Fibroblast of mammary gland (primary cell): ENCODE results near the gene TMEM131.

Source experiments
- DNase-seq: peaks from one replicate; pipeline ENCODE4 v3.0.0-alpha.2; 2010; ENCODE audit warnings: low read depth
- H3K4me3 ChIP-seq: 2 replicates; pipeline ENCODE4 v1.5.1; 2011; ENCODE audit warnings: low read depth, mild to moderate bottlenecking, low read length, moderate library complexity; ENCODE audit not compliant: control insufficient read depth
- TF ChIP-seq, protein P1 (sequence below): conservative IDR thresholded peaks from 2 replicates; pipeline ENCODE4 v1.5.1; 2011; ENCODE audit warnings: low read depth, low read length, inconsistent platforms; ENCODE audit not compliant: control insufficient read depth, insufficient read depth

The TMEM131 gene

DNA sequence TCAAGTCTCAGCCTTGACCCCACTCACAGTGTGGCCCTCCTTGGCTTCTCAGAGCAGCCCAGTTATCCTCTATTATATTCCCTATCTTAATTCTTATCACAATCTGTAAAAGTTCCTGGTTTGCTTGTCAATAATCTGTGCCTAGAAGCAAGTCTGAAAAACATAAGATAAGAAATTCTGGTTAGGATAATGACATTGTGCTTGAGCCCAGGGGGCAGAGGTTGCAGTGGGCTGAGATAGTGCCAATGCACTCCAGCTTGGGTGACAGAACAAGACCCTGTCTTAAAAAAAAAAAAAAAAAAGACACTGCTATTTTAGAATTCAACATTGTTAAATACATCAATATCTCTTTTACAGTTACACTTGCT lies 63.9 kb downstream of the TMEM131 start:
- TF ChIP-seq, protein P1, sequence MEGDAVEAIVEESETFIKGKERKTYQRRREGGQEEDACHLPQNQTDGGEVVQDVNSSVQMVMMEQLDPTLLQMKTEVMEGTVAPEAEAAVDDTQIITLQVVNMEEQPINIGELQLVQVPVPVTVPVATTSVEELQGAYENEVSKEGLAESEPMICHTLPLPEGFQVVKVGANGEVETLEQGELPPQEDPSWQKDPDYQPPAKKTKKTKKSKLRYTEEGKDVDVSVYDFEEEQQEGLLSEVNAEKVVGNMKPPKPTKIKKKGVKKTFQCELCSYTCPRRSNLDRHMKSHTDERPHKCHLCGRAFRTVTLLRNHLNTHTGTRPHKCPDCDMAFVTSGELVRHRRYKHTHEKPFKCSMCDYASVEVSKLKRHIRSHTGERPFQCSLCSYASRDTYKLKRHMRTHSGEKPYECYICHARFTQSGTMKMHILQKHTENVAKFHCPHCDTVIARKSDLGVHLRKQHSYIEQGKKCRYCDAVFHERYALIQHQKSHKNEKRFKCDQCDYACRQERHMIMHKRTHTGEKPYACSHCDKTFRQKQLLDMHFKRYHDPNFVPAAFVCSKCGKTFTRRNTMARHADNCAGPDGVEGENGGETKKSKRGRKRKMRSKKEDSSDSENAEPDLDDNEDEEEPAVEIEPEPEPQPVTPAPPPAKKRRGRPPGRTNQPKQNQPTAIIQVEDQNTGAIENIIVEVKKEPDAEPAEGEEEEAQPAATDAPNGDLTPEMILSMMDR = no peak
- no peak for DNase-seq
- no peak overlapping the region for H3K4me3 ChIP-seq

DNA sequence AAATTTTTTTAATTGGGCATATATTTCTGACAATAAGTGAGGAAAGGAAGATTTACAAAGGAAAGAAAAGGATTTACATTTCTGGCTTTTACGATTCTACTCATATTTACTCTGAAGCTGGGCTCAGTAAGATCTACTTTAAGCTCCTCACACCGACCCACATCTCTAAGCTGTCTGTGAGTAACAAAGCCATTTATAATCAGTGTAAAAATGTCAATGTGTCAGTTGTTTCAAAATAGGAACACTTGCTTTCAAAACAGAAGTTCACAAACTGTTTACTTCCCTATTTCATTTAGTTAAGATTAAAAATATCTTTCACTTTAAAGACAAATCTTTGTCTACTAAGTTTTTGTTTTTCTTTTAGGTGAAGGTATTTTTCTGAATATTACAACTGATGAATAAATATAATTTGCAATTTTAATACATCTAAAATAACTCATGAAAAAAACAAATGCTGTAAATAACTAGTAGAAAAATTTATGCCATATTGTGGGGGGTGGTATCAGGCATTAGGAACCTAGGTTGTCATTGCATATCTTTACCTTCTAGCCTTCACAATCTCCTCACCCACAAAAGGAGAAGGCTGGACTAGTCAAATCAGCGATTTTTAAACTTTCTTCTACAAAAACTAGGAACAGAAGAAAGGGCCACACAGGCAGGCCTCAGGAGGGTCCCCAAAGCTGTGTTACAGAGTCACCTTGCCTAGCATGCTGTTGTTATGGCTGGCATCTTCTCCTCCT lies 64.5 kb downstream of the TMEM131 start:
- H3K4me3 ChIP-seq = no peak overlapping the region
- TF ChIP-seq, protein P1 = no peak
- no peak for DNase-seq

DNA sequence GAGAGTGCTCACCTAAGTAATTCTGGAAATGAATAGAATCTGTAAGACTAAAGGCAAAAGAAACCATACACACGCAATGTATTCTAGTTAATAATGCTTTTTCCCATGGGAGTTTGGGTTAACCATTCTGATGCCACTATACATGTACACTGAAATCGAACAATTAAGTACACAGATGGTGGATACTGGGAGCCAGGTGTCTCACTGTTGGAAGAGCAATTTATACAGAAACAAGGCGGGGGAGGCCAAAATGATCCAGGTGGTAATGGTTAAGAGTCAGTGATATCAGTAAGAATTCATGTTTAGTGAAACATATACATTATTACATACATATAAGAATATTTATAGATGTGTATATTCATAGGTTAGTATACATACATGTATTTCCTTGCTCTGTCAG lies 67.2 kb downstream of the TMEM131 start:
- TF ChIP-seq, protein P1 = no peak
- no peak overlapping the region for H3K4me3 ChIP-seq
- no peak for DNase-seq

DNA sequence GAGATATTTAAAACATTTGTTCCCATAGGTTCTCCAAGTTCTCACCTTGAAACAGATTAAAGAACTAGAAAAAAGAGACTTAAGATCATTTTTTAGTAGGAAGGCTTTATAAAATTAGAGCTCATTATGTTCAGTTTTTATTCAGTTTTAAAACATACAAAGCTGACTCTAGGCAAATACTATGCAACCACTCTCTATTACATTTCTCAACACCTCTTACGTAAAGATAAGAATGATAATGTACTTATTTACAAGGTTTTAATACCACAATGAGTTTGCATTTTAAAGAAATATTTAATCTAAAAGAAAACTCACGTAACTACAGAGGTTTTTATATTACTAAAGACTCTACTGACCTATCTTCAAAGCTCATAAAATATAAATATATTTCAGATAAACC lies 68.8 kb downstream of the TMEM131 start:
- no peak overlapping the region for H3K4me3 ChIP-seq
- TF ChIP-seq, protein P1 = no peak
- DNase-seq = no peak

DNA sequence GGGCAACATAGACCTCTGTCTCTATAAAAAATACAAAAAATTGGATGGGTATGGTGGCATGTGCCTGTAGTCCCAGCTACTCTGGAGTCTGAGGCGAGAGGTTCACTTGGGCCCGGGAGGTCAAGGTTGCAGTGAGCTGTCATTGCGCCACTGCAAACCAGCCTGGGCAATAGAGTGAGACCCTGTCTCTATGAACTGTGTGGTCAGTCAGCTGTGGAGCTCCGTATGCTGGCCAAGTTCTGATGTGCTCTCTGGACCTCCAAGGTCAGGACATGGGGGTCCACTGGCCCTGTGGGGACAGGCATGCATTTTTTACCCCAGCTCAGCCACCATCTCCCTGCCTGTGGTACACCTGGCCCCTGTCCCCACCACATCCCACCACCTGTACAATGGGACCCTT lies 71.6 kb downstream of the TMEM131 start:
- no peak overlapping the region for H3K4me3 ChIP-seq

DNA sequence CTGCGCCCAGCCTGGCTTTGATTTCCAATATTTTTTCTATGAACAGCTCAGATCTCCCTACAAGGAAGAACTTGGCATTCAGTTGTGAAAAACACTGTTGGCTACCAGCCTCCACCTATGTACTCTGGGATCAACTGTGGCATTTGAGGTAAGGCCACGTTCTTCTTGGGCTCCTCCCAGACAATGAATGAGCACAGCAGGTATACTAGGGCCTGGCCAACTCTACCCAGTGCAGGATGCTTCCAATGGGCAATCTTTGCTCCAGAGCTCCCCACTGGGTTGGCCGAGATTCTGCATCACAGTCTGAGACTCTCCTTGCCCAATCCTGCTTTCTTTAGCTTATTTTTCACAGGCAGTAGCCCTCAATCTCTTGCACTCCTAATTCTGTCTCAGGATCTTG lies 75.9 kb downstream of the TMEM131 start:
- no peak for DNase-seq
- H3K4me3 ChIP-seq = no peak overlapping the region
- TF ChIP-seq, protein P1 = no peak

More for the DNA sequence above, 71.6 kb downstream of the TMEM131 start:
- TF ChIP-seq, protein P1 = no peak
- no peak for DNase-seq
